GM23338 (cell line): ENCODE measurements around the gene OSBPL5. TPM values are rescaled to one million over a fixed set of nuclear protein-coding genes. Genes with fewer than 3 reads are reported as not detected.
A peak's percentile ranks its signal among the peaks of the same experiment; 100 is the strongest.

Source experiments
- ATAC-seq: fragments of 200-7000 bp; cut with Tn5 transposase; 3 replicates; pipeline ENCODE4 v1.9.1; 2020
- DNase-seq: peaks from one replicate; pipeline ENCODE4 v3.0.0-alpha.2; 2015; ENCODE audit warnings: low spot score
- H2AFZ ChIP-seq: fragments of 200-600 bp; sonication (generic); 2 replicates; pipeline ENCODE4 v1.8.0; 2016; ENCODE audit warnings: antibody characterized with exemption, mild to moderate bottlenecking, moderate library complexity
- H3F3A ChIP-seq: fragments of 200-600 bp; sonication (generic); replicated peaks from 2 replicates; pipeline ENCODE4 v1.8.0; 2017; ENCODE audit warnings: antibody characterized with exemption, mixed run types, low read depth
- H3K27ac ChIP-seq: fragments of 200-600 bp; sonication (generic); 2 replicates; pipeline ENCODE4 v1.6.1; 2016; ENCODE audit warnings: low read depth
- H3K27me3 ChIP-seq: fragments of 200-600 bp; sonication (generic); 2 replicates; pipeline ENCODE4 v1.8.0; 2016; ENCODE audit warnings: mild to moderate bottlenecking, mixed run types, moderate library complexity; ENCODE audit not compliant: insufficient read depth
- H3K36me3 ChIP-seq: fragments of 200-600 bp; sonication (generic); 2 replicates; pipeline ENCODE4 v1.8.0; 2016; ENCODE audit warnings: mild to moderate bottlenecking; ENCODE audit not compliant: insufficient read depth
- H3K4me1 ChIP-seq: fragments of 200-600 bp; sonication (generic); 2 replicates; pipeline ENCODE4 v1.8.0; 2016; ENCODE audit warnings: mild to moderate bottlenecking, moderate library complexity; ENCODE audit not compliant: insufficient read depth
- H3K4me2 ChIP-seq: fragments of 200-600 bp; sonication (generic); 2 replicates; pipeline ENCODE4 v1.7.1; 2017; ENCODE audit warnings: mixed run types
- H3K4me3 ChIP-seq: fragments of 200-600 bp; sonication (generic); 2 replicates; pipeline ENCODE4 v1.6.1; 2016; ENCODE audit warnings: mixed run types
- H3K79me2 ChIP-seq: fragments of 200-600 bp; sonication (generic); replicated peaks from 2 replicates; pipeline ENCODE4 v1.8.0; 2017; ENCODE audit warnings: mild to moderate bottlenecking; ENCODE audit not compliant: insufficient read depth
- H3K9me2 ChIP-seq: fragments of 200-600 bp; sonication (generic); 2 replicates; pipeline ENCODE4 v1.8.0; 2017; ENCODE audit not compliant: insufficient read depth
- H4K20me1 ChIP-seq: fragments of 200-600 bp; sonication (generic); replicated peaks from 2 replicates; pipeline ENCODE4 v1.8.0; 2017; ENCODE audit warnings: mild to moderate bottlenecking; ENCODE audit not compliant: insufficient read depth
- H3K27ac Mint-ChIP-seq: 2 replicates; pipeline ENCODE4 v1.8.0; 2020; ENCODE audit warnings: inconsistent platforms, mild to moderate bottlenecking, moderate library complexity, mixed read lengths
- H3K27me3 Mint-ChIP-seq: 3 replicates; pipeline ENCODE4 v1.8.0; 2022; ENCODE audit warnings: low read depth, mild to moderate bottlenecking, moderate library complexity, mixed read lengths, inconsistent platforms; ENCODE audit not compliant: insufficient read depth, poor library complexity
- H3K36me3 Mint-ChIP-seq: 3 replicates; pipeline ENCODE4 v1.8.0; 2021; ENCODE audit warnings: low read depth, mild to moderate bottlenecking, inconsistent platforms, moderate library complexity, mixed read lengths
- H3K4me1 Mint-ChIP-seq: 3 replicates; pipeline ENCODE4 v1.8.0; 2020; ENCODE audit warnings: mild to moderate bottlenecking, inconsistent platforms, mixed read lengths
- H3K4me3 Mint-ChIP-seq: 3 replicates; pipeline ENCODE4 v1.8.0; 2021; ENCODE audit warnings: moderate library complexity, mild to moderate bottlenecking, inconsistent platforms, mixed read lengths
- H3K9me3 Mint-ChIP-seq: 3 replicates; pipeline ENCODE4 v1.8.0; 2020; ENCODE audit warnings: moderate library complexity, mild to moderate bottlenecking, inconsistent platforms, mixed read lengths
- CREB1 ChIP-seq: fragments of 250-450 bp; sonication (Bioruptor Pico); IDR thresholded peaks from 2 replicates; pipeline ENCODE4 v1.5.0; 2020; ENCODE audit warnings: low read depth, mild to moderate bottlenecking, moderate library complexity
- CTCF ChIP-seq, 2 experiments: fragments of 200-600 bp in 1 of 2; sonication (generic) in 1 of 2; conservative IDR thresholded peaks; 2 replicates each; pipeline versions ENCODE4 v1.5.1 to v1.6.1; 2016 to 2017; ENCODE audit warnings: antibody characterized with exemption in 2 of 2, low read depth in 2 of 2, mild to moderate bottlenecking in 2 of 2, moderate library complexity in 1 of 2
- ETS1 ChIP-seq: IDR thresholded peaks from 2 replicates; pipeline ENCODE4 v1.6.1; 2016; ENCODE audit warnings: antibody characterized with exemption
- EZH2 ChIP-seq: fragments of 200-600 bp; sonication (generic); IDR thresholded peaks from one replicate; pipeline ENCODE4 v1.8.0; 2017; ENCODE audit warnings: antibody characterized with exemption, mild to moderate bottlenecking, low read depth; ENCODE audit not compliant: unreplicated experiment
- EZH2phosphoT487 ChIP-seq: fragments of 200-600 bp; sonication (generic); IDR thresholded peaks from one replicate; pipeline ENCODE4 v1.8.1; 2018; ENCODE audit warnings: antibody characterized with exemption; ENCODE audit not compliant: unreplicated experiment
- JUNB ChIP-seq: IDR thresholded peaks from one replicate; pipeline ENCODE4 v1.6.1; 2016; ENCODE audit warnings: antibody characterized with exemption; ENCODE audit not compliant: unreplicated experiment
- NANOG ChIP-seq: IDR thresholded peaks from 2 replicates; pipeline ENCODE4 v1.6.1; 2016; ENCODE audit warnings: antibody characterized with exemption, borderline replicate concordance
- POLR2AphosphoS5 ChIP-seq: IDR thresholded peaks from 2 replicates; pipeline ENCODE4 v1.6.1; 2016; ENCODE audit warnings: antibody characterized with exemption, low read depth
- REST ChIP-seq: IDR thresholded peaks from one replicate; pipeline ENCODE4 v1.6.1; 2018; ENCODE audit warnings: antibody characterized with exemption; ENCODE audit not compliant: unreplicated experiment
- STAT1 ChIP-seq: IDR thresholded peaks from one replicate; pipeline ENCODE4 v1.6.1; 2016; ENCODE audit warnings: antibody characterized with exemption; ENCODE audit not compliant: unreplicated experiment
- ZNF114 ChIP-seq: fragments of 250-450 bp; sonication (Bioruptor Pico); IDR thresholded peaks from 2 replicates; pipeline ENCODE4 v1.5.0; 2020; ENCODE audit warnings: mild to moderate bottlenecking, moderate library complexity
- ZNF331 ChIP-seq: fragments of 250-450 bp; sonication (Bioruptor Pico); IDR thresholded peaks from 2 replicates; pipeline ENCODE4 v1.5.0; 2020; ENCODE audit warnings: low read depth, mild to moderate bottlenecking, moderate library complexity
- ZNF462 ChIP-seq: fragments of 250-450 bp; sonication (Bioruptor Pico); IDR thresholded peaks from 2 replicates; pipeline ENCODE4 v1.5.0; 2020; ENCODE audit warnings: mild to moderate bottlenecking, moderate library complexity
- polyA plus RNA-seq: library from polyadenylated mRNA; unstranded; fragments of >200 nt; fragmentation: Nextera tagmentation; extraction: Ambion mirVana; gene quantifications from 2 replicates; pipeline ENCODE4 v1.2.1, GENCODE V29; 2016
- total RNA-seq: library from RNA; depleted of rRNA; stranded (reverse); fragments of >200 nt; shearing (Covaris generic); gene quantifications from 2 replicates; pipeline ENCODE4 v1.2.3, GENCODE V29; 2014

OSBPL5 gene
- total and polyA plus RNA-seq, 2 experiments from 2014 or later, result 2.7 to 12.0 TPM

- Histone ChIP-seq H3K4me1 (no peaks in the 10 kb centered on the region), H3F3A (no peaks in the 10 kb centered on the region), H3K79me2 (no peaks in the 10 kb centered on the region), H4K20me1 (no peaks in the 10 kb centered on the region), H2AFZ (no peak overlapping the region), H3K27ac (no peak overlapping the region), H3K27me3 (no peaks in the 10 kb centered on the region), H3K4me3 (no peak overlapping the region), H3K9me2 (no peaks in the 10 kb centered on the region), H3K36me3 (no peaks in the 10 kb centered on the region), H3K4me2 (no peak overlapping the region)
- Mint-ChIP-seq H3K27ac (0 out of 2 replicates have a peak overlapping the region, but pooled peaks have one; percentile 27), H3K9me3 (no peaks in the 10 kb centered on the region; the same call in 2 of the 3 replicates), H3K36me3 (no peaks in the 10 kb centered on the region; the same call in 2 of the 3 replicates), H3K27me3 (peaks cover 7% of the 10 kb centered on the region), H3K4me3 (no peak overlapping the region), H3K4me1 (peaks cover 14% of the 10 kb centered on the region)
- no peak for ATAC-seq
- TF ChIP-seq EZH2phosphoT487 (no peak), EZH2 (no peak), CTCF (conservative IDR thresholded peaks at IDR 0.05; ENCODE audit: low read depth in 2 of 2) (no peak), CREB1 (no peak), ETS1 (no peak), ZNF331 (CRISPR knock-in tag) (no peak), NANOG (no peak), STAT1 (no peak), ZNF114 (CRISPR knock-in tag) (no peak), POLR2AphosphoS5 (no peak), REST (no peak), JUNB (no peak), ZNF462 (CRISPR knock-in tag) (no peak)
- no peak for DNase-seq
Measured at GRCh38 chr11:3145206-3145520, 19.9 kb downstream of the OSBPL5 start.
